ENCODE results near the gene RPL18. TPM values are rescaled to one million over a fixed set of nuclear protein-coding genes. Genes with fewer than 3 reads are reported as not detected.
A peak's percentile ranks its signal among the peaks of the same experiment; 100 is the strongest.

RPL18 gene
- total RNA-seq, 1 experiment from 2014 or later, result 1,736 TPM

- POLR2A ChIA-PET, result interaction anchor here (0.6 kb wide), 1 partner anchor 9 kb away, joined by 3 read pairs; no protein-coding TSS in a partner anchor
- Mint-ChIP-seq H3K4me3 (ENCODE audit: unreplicated experiment) (peak overlapping the region; percentile 71), H3K36me3 (ENCODE audit: insufficient read depth, unreplicated experiment) (peaks cover 27% of the 10 kb centered on the region), H3K9me3 (ENCODE audit: unreplicated experiment) (no peaks in the 10 kb centered on the region), H3K27me3 (ENCODE audit: insufficient read depth, unreplicated experiment) (no peaks in the 10 kb centered on the region), H3K27ac (ENCODE audit: low read depth, unreplicated experiment) (no peak overlapping the region), H3K4me1 (ENCODE audit: insufficient read depth, unreplicated experiment) (peaks cover 27% of the 10 kb centered on the region)
- intact Hi-C loops (cut with micrococcal nuclease), result no loop called here
- CTCF ChIA-PET, result no interaction called here
- BruUV-seq (replicated peaks), result no TSS peak
- TF ChIP-seq CTCF (IDR thresholded peaks at IDR 0.05; ENCODE audit: unreplicated experiment), result no peak
- DNase-seq (ENCODE audit: unreplicated experiment), result no peak
Observed at GRCh38 chr19:48624791-48625723, 6.1 kb upstream of the RPL18 start.

- TF ChIP-seq CTCF (IDR thresholded peaks at IDR 0.05; ENCODE audit: unreplicated experiment), result no peak
- H3K36me3 Mint-ChIP-seq (ENCODE audit: insufficient read depth, unreplicated experiment), result peaks cover 23% of the 10 kb centered on the region
- H3K27ac Mint-ChIP-seq (ENCODE audit: low read depth, unreplicated experiment), result peak overlapping the region; percentile 78
- POLR2A ChIA-PET, result interaction anchor here (0.5 to 2.3 kb wide), 5 partner anchors 10 to 663 kb away, joined by 3 to 21 read pairs (median 3); partner anchors contain the start of gene CA11
- H3K4me3 Mint-ChIP-seq (ENCODE audit: unreplicated experiment), result peak overlapping the region; percentile 71
- peak; percentile 95 for DNase-seq (ENCODE audit: unreplicated experiment)
- CTCF ChIA-PET, result no interaction called here
- intact Hi-C loops (cut with micrococcal nuclease), result no loop called here
- no peaks in the 10 kb centered on the region for H3K9me3 Mint-ChIP-seq (ENCODE audit: unreplicated experiment)
- no peaks in the 10 kb centered on the region for H3K27me3 Mint-ChIP-seq (ENCODE audit: insufficient read depth, unreplicated experiment)
- peaks cover 34% of the 10 kb centered on the region for H3K4me1 Mint-ChIP-seq (ENCODE audit: insufficient read depth, unreplicated experiment)
- BruUV-seq (replicated peaks), result no TSS peak
Observed at GRCh38 chr19:48624067-48624594, 5.2 kb upstream of the RPL18 start.

GRCh38 chr19:48623556-48624066 is 4.6 kb upstream of the RPL18 start:
- H3K27me3 Mint-ChIP-seq (ENCODE audit: insufficient read depth, unreplicated experiment), result no peaks in the 10 kb centered on the region
- BruUV-seq (replicated peaks), result no TSS peak
- intact Hi-C loops (cut with micrococcal nuclease), result no loop called here
- ChIA-PET POLR2A (interaction anchor here (0.5 to 2.3 kb wide), 3 partner anchors 10 to 662 kb away, joined by 3 to 21 read pairs (median 3); partner anchors contain the start of gene CA11), CTCF (no interaction called here)
- H3K36me3 Mint-ChIP-seq (ENCODE audit: insufficient read depth, unreplicated experiment), result peaks cover 25% of the 10 kb centered on the region
- peaks cover 34% of the 10 kb centered on the region for H3K4me1 Mint-ChIP-seq (ENCODE audit: insufficient read depth, unreplicated experiment)
- TF ChIP-seq CTCF (IDR thresholded peaks at IDR 0.05; ENCODE audit: unreplicated experiment), result no peak
- peak overlapping the region; percentile 71 for H3K4me3 Mint-ChIP-seq (ENCODE audit: unreplicated experiment)
- no peaks in the 10 kb centered on the region for H3K9me3 Mint-ChIP-seq (ENCODE audit: unreplicated experiment)
- DNase-seq (ENCODE audit: unreplicated experiment), result no peak
- H3K27ac Mint-ChIP-seq (ENCODE audit: low read depth, unreplicated experiment), result peak overlapping the region; percentile 78
